Keratinocyte (primary cell): Measurements from ENCODE around the gene CX3CR1. TPM values are rescaled to one million over a fixed set of nuclear protein-coding genes. Genes with fewer than 3 reads are reported as not detected.

ENCODE experiments used
- DNase-seq: peaks from one replicate; pipeline ENCODE4 v3.0.0-alpha.2; 2011; ENCODE audit warnings: low read depth, missing footprints, low spot score
- FAIRE-seq: peaks from 2 replicates; lab custom pipeline; 2011; peaks lifted over from hg19 to GRCh38; lab: Jason Lieb, UNC
- H2AFZ ChIP-seq: 2 replicates; pipeline ENCODE4 v1.6.0; 2012; ENCODE audit warnings: low read length, control low read depth, inconsistent platforms; ENCODE audit not compliant: control insufficient read depth
- H3K27ac ChIP-seq: 2 replicates; pipeline ENCODE4 v1.5.1; 2011; ENCODE audit warnings: low read length; ENCODE audit not compliant: control insufficient read depth, insufficient read depth
- H3K27me3 ChIP-seq: 3 replicates; pipeline ENCODE4 v1.6.0; 2011; ENCODE audit warnings: low read length; ENCODE audit not compliant: control insufficient read depth, insufficient read depth; ENCODE audit errors: extremely low read depth
- H3K36me3 ChIP-seq, 2 experiments: 2 replicates in 1 of 2; 3 replicates in 1 of 2; pipeline ENCODE4 v1.5.1; 2011; ENCODE audit warnings: low read length in 2 of 2, mild to moderate bottlenecking in 1 of 2; ENCODE audit not compliant: control insufficient read depth in 2 of 2, insufficient read depth in 2 of 2; ENCODE audit errors: extremely low read depth in 1 of 2
- H3K4me1 ChIP-seq: 3 replicates; pipeline ENCODE4 v1.5.1; 2011; ENCODE audit warnings: low read length; ENCODE audit not compliant: control insufficient read depth, insufficient read depth; ENCODE audit errors: extremely low read depth
- H3K4me2 ChIP-seq: 3 replicates; pipeline ENCODE4 v1.6.0; 2011; ENCODE audit warnings: low read depth, low read length; ENCODE audit not compliant: control insufficient read depth, insufficient read depth; ENCODE audit errors: extremely low read depth
- H3K4me3 ChIP-seq, 3 experiments: fragments of 200-600 bp in 1 of 3; sonication (generic) in 1 of 3; 2 replicates in 2 of 3; 3 replicates in 1 of 3; pipeline ENCODE4 v1.5.1; 2011 to 2016; ENCODE audit warnings: low read length in 3 of 3, mild to moderate bottlenecking in 3 of 3, control low read depth in 2 of 3, inconsistent platforms in 1 of 3, low read depth in 1 of 3, mixed read lengths in 1 of 3, mixed run types in 1 of 3, moderate library complexity in 1 of 3; ENCODE audit not compliant: control insufficient read depth in 2 of 3, insufficient read depth in 2 of 3; ENCODE audit errors: extremely low read depth in 1 of 3
- H3K79me2 ChIP-seq: 2 replicates; pipeline ENCODE4 v1.6.0; 2012; ENCODE audit warnings: low read length; ENCODE audit not compliant: control insufficient read depth, insufficient read depth
- H3K9ac ChIP-seq: 3 replicates; pipeline ENCODE4 v1.6.0; 2011; ENCODE audit warnings: low read length; ENCODE audit not compliant: control insufficient read depth, insufficient read depth; ENCODE audit errors: extremely low read depth
- H3K9me1 ChIP-seq: 3 replicates; pipeline ENCODE4 v1.6.0; 2011; ENCODE audit warnings: low read length; ENCODE audit not compliant: control insufficient read depth, insufficient read depth; ENCODE audit errors: extremely low read depth
- H3K9me3 ChIP-seq: 2 replicates; pipeline ENCODE4 v1.5.1; 2012; ENCODE audit warnings: low read depth, low read length; ENCODE audit not compliant: control insufficient read depth
- H4K20me1 ChIP-seq: 3 replicates; pipeline ENCODE4 v1.6.0; 2011; ENCODE audit warnings: low read length; ENCODE audit not compliant: control insufficient read depth, insufficient read depth; ENCODE audit errors: extremely low read depth
- CTCF ChIP-seq, 3 experiments: IDR thresholded peaks in 1 of 3; conservative IDR thresholded peaks in 1 of 3; optimal IDR thresholded peaks in 1 of 3; 2 replicates in 2 of 3; 3 replicates in 1 of 3; pipeline versions ENCODE3 to v1.5.1; 2011; ENCODE audit warnings: low read length in 3 of 3, mild to moderate bottlenecking in 3 of 3, moderate library complexity in 2 of 3, control low read depth in 1 of 3, inconsistent platforms in 1 of 3; ENCODE audit not compliant: insufficient read depth in 2 of 3; ENCODE audit errors: extremely low read depth in 1 of 3
- EZH2 ChIP-seq: IDR thresholded peaks from one replicate; pipeline ENCODE4 v1.6.1; 2012; ENCODE audit warnings: inconsistent platforms, mild to moderate bottlenecking, low read length, moderate library complexity
- dilution Hi-C: fragments of 300-500 bp; cut with MboI; formaldehyde crosslinking; loops from one replicate; pipeline ENCODE4 v1.7.0; 2020; ENCODE audit warnings: low sequenced_read_pairs; ENCODE audit not compliant: extremely low pct_ligation_motif_present
- polyA plus RNA-seq, 5 experiments: library from polyadenylated mRNA; depleted of rRNA in 3 of 5; stranded (reverse) in 3 of 5; stranded (forward) in 1 of 5; unstranded in 1 of 5; fragments of >200 nt; gene quantifications; 1 replicate in 1 of 5; 2 replicates in 3 of 5; 3 replicates in 1 of 5; pipeline versions ENCODE4 v1.2.1 to v1.2.3, GENCODE V29; 2011 to 2012; ENCODE audit warnings: missing spikeins in 2 of 5, low read depth in 1 of 5, low replicate concordance in 1 of 5

Gene CX3CR1
- polyA plus RNA-seq, 1 donor (not counting 4 experiments of a cell fraction or from before 2014, with no cell fraction given) = 0.05 TPM

GRCh38 chr3:39290255-39290654 lies 10.4 kb upstream of the CX3CR1 start:
- Histone ChIP-seq H3K4me2 (no peak overlapping the region), H3K9me3 (no peaks in the 10 kb centered on the region), H3K4me3 (no peak overlapping the region), H3K27me3 (no peaks in the 10 kb centered on the region), H3K27ac (no peak overlapping the region), H4K20me1 (no peaks in the 10 kb centered on the region), H3K9ac (no peak overlapping the region), H2AFZ (no peak overlapping the region), H3K36me3 (no peaks in the 10 kb centered on the region), H3K4me1 (no peaks in the 10 kb centered on the region), H3K79me2 (no peaks in the 10 kb centered on the region), H3K9me1 (no peaks in the 10 kb centered on the region)
- dilution Hi-C loops = loop anchor here (5.0 kb wide), 1 partner anchor 98 kb away; the partner anchor contains the start of gene XIRP1
- no peak for FAIRE-seq
- no peak for DNase-seq
- TF ChIP-seq EZH2 = no peak
- TF ChIP-seq CTCF (optimal IDR thresholded peaks at IDR 0.05 in 1 of 3, IDR thresholded peaks at IDR 0.05 in 1 of 3, conservative IDR thresholded peaks at IDR 0.05 in 1 of 3; ENCODE audit: extremely low read depth in 1 of 3, insufficient read depth in 2 of 3, low read length in 3 of 3) = no peak

GRCh38 chr3:39289107-39289506 lies 9.3 kb upstream of the CX3CR1 start:
- no peak overlapping the region for H3K27ac ChIP-seq
- DNase-seq (no peak), FAIRE-seq (no peak)

More at GRCh38 chr3:39289107-39289506, 9.3 kb upstream of the CX3CR1 start:
- Histone ChIP-seq H3K9me3 (no peaks in the 10 kb centered on the region), H2AFZ (no peak overlapping the region), H3K27me3 (no peaks in the 10 kb centered on the region), H3K79me2 (no peaks in the 10 kb centered on the region), H3K4me1 (no peaks in the 10 kb centered on the region), H3K36me3 (no peaks in the 10 kb centered on the region), H4K20me1 (no peaks in the 10 kb centered on the region), H3K9me1 (no peaks in the 10 kb centered on the region), H3K4me3 (no peak overlapping the region), H3K9ac (no peak overlapping the region), H3K4me2 (no peak overlapping the region)
- dilution Hi-C loops = no loop called here
- no peak for TF ChIP-seq EZH2
- no peak for TF ChIP-seq CTCF (optimal IDR thresholded peaks at IDR 0.05 in 1 of 3, IDR thresholded peaks at IDR 0.05 in 1 of 3, conservative IDR thresholded peaks at IDR 0.05 in 1 of 3; ENCODE audit: extremely low read depth in 1 of 3, insufficient read depth in 2 of 3, low read length in 3 of 3)
